H1 (cell line): ENCODE measurements around the gene ZNF248. TPM values are rescaled to one million over a fixed set of nuclear protein-coding genes. Genes with fewer than 3 reads are reported as not detected.

Source experiments
- CHD7 ChIP-seq: fragments of 300-600 bp; sonication (generic); IDR thresholded peaks from 2 replicates; pipeline ENCODE4 v1.7.1; 2012; ENCODE audit warnings: low read length, moderate library complexity, mild to moderate bottlenecking, inconsistent platforms; ENCODE audit not compliant: insufficient replicate concordance
- polyA plus RNA-seq, 7 experiments: library from polyadenylated mRNA; depleted of rRNA in 3 of 7; stranded (reverse) in 5 of 7; unstranded in 2 of 7; fragments of >200 nt in 5 of 7; fragments of 200-250 nt in 2 of 7; gene quantifications; 1 replicate in 5 of 7; 2 replicates in 1 of 7; 4 replicates in 1 of 7; pipeline versions ENCODE4 v1.2.1 to v1.2.3, GENCODE V29; 2011 to 2013; ENCODE audit warnings: missing spikeins in 2 of 7, mixed read lengths in 2 of 7
- total RNA-seq: library from RNA; stranded (reverse); fragmentation: NEBNext Ultra II Directional; extraction: Animal tissue kit (Norgen Biotek cat#: 25700); gene quantifications from 2 replicates; pipeline ENCODE4 v1.2.1, GENCODE V29; 2021

ZNF248 gene
- total and polyA plus RNA-seq, 2 of the 8 experiments (the other 6 are each of a cell fraction or from before 2014, with no cell fraction given): 9.1 TPM; not detected in 1

GRCh38 chr10:37774351-37774750 is 83.1 kb downstream of the ZNF248 start (continued):
- TF ChIP-seq CHD7: no peak
